Stomach (tissue), 4 donors: ENCODE measurements around the gene COL1A1.

Source experiments
- POLR2A ChIP-seq, 4 donors: fragments of 450-650 bp; IDR thresholded peaks; one replicate each; pipeline ENCODE4 v1.6.1; 2016; ENCODE audit warnings: antibody characterized with exemption in 4 of 4, control low read depth in 2 of 4, mild to moderate bottlenecking in 1 of 4, moderate library complexity in 1 of 4
- POLR2AphosphoS5 ChIP-seq, 3 donors: sonication (generic); formaldehyde crosslinking; IDR thresholded peaks; one replicate each; pipeline ENCODE4 v1.6.1; 2016; ENCODE audit warnings: antibody characterized with exemption in 3 of 3
- TF ChIP-seq, protein P1 (sequence below), 7 experiments: fragments of 450-650 bp in 4 of 7; fragments of 200-600 bp in 3 of 7; sonication (generic) in 3 of 7; IDR thresholded peaks; one replicate each; pipeline ENCODE4 v1.5.1; 2016 to 2019; ENCODE audit warnings: antibody characterized with exemption in 7 of 7, control low read depth in 2 of 7, mild to moderate bottlenecking in 1 of 7

DNA sequence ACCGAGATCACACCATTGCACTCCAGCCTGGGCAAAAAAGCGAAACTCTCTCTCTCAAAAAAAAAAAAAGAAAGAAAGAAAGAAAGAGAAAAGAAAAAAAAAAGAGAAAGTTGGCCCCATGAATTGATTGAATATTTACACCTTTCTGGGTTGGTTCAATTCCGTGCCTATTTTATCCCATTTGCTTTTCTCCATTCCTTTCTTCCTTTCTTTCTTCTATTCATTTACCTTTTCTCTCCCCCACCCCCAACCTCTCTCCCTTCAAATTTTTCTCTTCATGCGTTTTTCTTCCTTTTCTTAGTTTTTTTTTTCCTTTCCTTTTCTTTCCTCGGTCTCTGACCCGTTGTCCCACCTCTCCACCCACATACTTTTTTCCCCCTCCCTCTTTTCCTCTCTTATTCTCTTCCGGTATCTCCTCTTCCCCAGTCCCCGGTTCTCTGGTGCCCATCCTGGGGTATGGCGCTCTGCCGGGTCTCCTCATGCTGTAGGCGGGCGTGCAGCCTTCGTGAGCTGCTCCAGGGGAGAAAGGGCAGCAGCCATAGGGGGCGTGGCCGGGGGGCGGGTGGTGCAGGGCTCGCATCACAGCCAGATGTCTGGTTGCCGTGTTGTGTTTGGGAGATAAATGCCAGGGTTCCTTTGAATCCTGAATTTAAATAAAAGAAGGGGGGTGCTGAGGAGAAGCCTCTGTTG lies 5.3 kb upstream of the COL1A1 start:
- TF ChIP-seq POLR2A (IDR thresholded peaks at IDR 0.05) (no peak), POLR2AphosphoS5 (IDR thresholded peaks at IDR 0.05) (no peak)
- TF ChIP-seq, protein P1, sequence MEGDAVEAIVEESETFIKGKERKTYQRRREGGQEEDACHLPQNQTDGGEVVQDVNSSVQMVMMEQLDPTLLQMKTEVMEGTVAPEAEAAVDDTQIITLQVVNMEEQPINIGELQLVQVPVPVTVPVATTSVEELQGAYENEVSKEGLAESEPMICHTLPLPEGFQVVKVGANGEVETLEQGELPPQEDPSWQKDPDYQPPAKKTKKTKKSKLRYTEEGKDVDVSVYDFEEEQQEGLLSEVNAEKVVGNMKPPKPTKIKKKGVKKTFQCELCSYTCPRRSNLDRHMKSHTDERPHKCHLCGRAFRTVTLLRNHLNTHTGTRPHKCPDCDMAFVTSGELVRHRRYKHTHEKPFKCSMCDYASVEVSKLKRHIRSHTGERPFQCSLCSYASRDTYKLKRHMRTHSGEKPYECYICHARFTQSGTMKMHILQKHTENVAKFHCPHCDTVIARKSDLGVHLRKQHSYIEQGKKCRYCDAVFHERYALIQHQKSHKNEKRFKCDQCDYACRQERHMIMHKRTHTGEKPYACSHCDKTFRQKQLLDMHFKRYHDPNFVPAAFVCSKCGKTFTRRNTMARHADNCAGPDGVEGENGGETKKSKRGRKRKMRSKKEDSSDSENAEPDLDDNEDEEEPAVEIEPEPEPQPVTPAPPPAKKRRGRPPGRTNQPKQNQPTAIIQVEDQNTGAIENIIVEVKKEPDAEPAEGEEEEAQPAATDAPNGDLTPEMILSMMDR (IDR thresholded peaks at IDR 0.05) = no peak
